Measurements from ENCODE around the gene ARHGAP25. TPM values are rescaled to one million over a fixed set of nuclear protein-coding genes. Genes with fewer than 3 reads are reported as not detected.
A peak's percentile ranks its signal among the peaks of the same experiment; 100 is the strongest.

The ARHGAP25 gene
- total RNA-seq, 4 donors from 2014 or later = 3.1 to 11.4 (median 6.6) TPM

GRCh38 chr2:68772109-68772508, 37.5 kb downstream of the ARHGAP25 start:
- DNase-seq = no peak
- Histone ChIP-seq H3K4me3 (no peak overlapping the region), H3K27me3 (no peaks in the 10 kb centered on the region), H3K36me3 (no peaks in the 10 kb centered on the region), H3K4me1 (no peaks in the 10 kb centered on the region), H3K27ac (peak overlapping the region in 1 of 2 donors; percentile 63), H3K9me3 (no peaks in the 10 kb centered on the region)
- TF ChIP-seq, protein P1, sequence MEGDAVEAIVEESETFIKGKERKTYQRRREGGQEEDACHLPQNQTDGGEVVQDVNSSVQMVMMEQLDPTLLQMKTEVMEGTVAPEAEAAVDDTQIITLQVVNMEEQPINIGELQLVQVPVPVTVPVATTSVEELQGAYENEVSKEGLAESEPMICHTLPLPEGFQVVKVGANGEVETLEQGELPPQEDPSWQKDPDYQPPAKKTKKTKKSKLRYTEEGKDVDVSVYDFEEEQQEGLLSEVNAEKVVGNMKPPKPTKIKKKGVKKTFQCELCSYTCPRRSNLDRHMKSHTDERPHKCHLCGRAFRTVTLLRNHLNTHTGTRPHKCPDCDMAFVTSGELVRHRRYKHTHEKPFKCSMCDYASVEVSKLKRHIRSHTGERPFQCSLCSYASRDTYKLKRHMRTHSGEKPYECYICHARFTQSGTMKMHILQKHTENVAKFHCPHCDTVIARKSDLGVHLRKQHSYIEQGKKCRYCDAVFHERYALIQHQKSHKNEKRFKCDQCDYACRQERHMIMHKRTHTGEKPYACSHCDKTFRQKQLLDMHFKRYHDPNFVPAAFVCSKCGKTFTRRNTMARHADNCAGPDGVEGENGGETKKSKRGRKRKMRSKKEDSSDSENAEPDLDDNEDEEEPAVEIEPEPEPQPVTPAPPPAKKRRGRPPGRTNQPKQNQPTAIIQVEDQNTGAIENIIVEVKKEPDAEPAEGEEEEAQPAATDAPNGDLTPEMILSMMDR (IDR thresholded peaks at IDR 0.05) = no peak
- no peak for TF ChIP-seq POLR2A (IDR thresholded peaks at IDR 0.05)
- intact Hi-C loops (cut with DNase I; ENCODE audit: low total_unique reads) = no loop called here

GRCh38 chr2:68774569-68775271, 40.1 kb downstream of the ARHGAP25 start:
- DNase-seq = peak; percentile 66
- TF ChIP-seq POLR2A (IDR thresholded peaks at IDR 0.05) = peak in 1 of 2 donors; percentile 18
- TF ChIP-seq, protein P1 (IDR thresholded peaks at IDR 0.05) = peak in 1 of 4 experiments; percentile 5
- H3K36me3 ChIP-seq = no peaks in the 10 kb centered on the region
- peak overlapping the region; percentile 60 to 70 for H3K27ac ChIP-seq
- intact Hi-C loops (cut with DNase I; ENCODE audit: low total_unique reads) = no loop called here
- no peaks in the 10 kb centered on the region for H3K4me1 ChIP-seq
- no peaks in the 10 kb centered on the region for H3K9me3 ChIP-seq
- H3K4me3 ChIP-seq = peak overlapping the region; percentile 12 to 39
- H3K27me3 ChIP-seq = no peaks in the 10 kb centered on the region

GRCh38 chr2:68775272-68775842, 40.7 kb downstream of the ARHGAP25 start:
- H3K9me3 ChIP-seq = no peaks in the 10 kb centered on the region
- peak overlapping the region; percentile 60 to 70 for H3K27ac ChIP-seq
- H3K27me3 ChIP-seq = no peaks in the 10 kb centered on the region
- no peak for DNase-seq
- H3K36me3 ChIP-seq = no peaks in the 10 kb centered on the region
- H3K4me3 ChIP-seq = peak overlapping the region; percentile 12 to 39
- TF ChIP-seq POLR2A (IDR thresholded peaks at IDR 0.05) = no peak
- TF ChIP-seq, protein P1 (IDR thresholded peaks at IDR 0.05) = no peak
- intact Hi-C loops (cut with DNase I; ENCODE audit: low total_unique reads) = no loop called here
- no peaks in the 10 kb centered on the region for H3K4me1 ChIP-seq

DNA sequence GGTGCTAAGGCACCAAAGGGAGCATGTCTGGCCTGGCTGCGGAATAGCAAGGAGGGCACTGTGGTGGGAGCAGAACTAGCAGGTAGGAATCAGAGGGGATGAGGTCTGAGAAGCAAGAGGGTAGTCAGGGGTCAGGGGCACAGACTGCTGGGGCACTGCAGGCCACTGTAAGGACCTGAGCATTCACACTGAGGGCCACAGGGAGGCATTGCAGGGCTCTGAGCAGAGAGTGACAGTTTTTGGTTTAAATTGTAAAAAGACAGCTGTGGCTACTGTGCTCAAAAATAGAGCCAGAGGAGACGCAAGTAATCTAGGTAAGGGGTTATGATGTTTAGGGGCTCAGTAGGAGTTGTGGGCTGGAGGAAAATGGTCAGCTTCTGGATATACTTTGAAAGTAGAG, 41.5 kb downstream of the ARHGAP25 start:
- intact Hi-C loops (cut with DNase I; ENCODE audit: low total_unique reads) = no loop called here
- no peak overlapping the region for H3K4me3 ChIP-seq
- H3K36me3 ChIP-seq = no peaks in the 10 kb centered on the region
- peak overlapping the region; percentile 5 to 70 for H3K27ac ChIP-seq
- no peaks in the 10 kb centered on the region for H3K9me3 ChIP-seq
- no peak for DNase-seq
- no peaks in the 10 kb centered on the region for H3K4me1 ChIP-seq
- H3K27me3 ChIP-seq = no peaks in the 10 kb centered on the region
- TF ChIP-seq, protein P1 (IDR thresholded peaks at IDR 0.05) = no peak
- TF ChIP-seq POLR2A (IDR thresholded peaks at IDR 0.05) = no peak

- TF ChIP-seq POLR2A (IDR thresholded peaks at IDR 0.05) = no peak
- TF ChIP-seq, protein P1 (IDR thresholded peaks at IDR 0.05) = no peak
- H3K4me3 ChIP-seq = no peak overlapping the region
Measured at GRCh38 chr2:68779595-68779994, 45.0 kb downstream of the ARHGAP25 start.

More at GRCh38 chr2:68779595-68779994, 45.0 kb downstream of the ARHGAP25 start:
- H3K36me3 ChIP-seq = no peaks in the 10 kb centered on the region
- H3K27ac ChIP-seq = no peak overlapping the region
- no peaks in the 10 kb centered on the region for H3K9me3 ChIP-seq
- H3K27me3 ChIP-seq = no peaks in the 10 kb centered on the region
- intact Hi-C loops (cut with DNase I; ENCODE audit: low total_unique reads) = no loop called here
- no peak for DNase-seq
- H3K4me1 ChIP-seq = no peaks in the 10 kb centered on the region
